ENCODE measurements around the gene GDPD4. TPM values are rescaled to one million over a fixed set of nuclear protein-coding genes. Genes with fewer than 3 reads are reported as not detected.

The GDPD4 gene
- total RNA-seq, 1 experiment from 2014 or later = not detected

DNA sequence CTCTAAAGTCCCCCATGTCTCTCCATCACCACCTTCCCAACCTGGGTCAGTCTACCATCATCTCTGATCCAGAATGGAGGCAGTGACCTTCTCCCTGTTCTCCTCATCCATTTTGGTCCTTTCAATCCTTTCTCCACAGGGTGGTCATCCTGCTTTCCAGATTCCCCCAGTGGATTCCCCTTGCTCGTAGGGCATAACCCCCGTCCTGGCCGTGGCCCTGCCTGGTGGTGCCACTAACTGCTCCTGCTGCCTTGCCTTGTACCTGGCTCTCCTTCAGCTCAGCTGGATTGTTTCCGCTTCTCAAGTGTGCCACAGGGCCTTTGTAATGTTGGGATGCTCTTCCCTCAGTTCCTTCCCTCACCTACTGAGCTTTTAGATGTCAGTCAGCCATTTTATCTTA is 91.8 kb downstream of the GDPD4 start:
- intact Hi-C loops (cut with micrococcal nuclease) = no loop called here
- no peak overlapping the region for H2AFZ ChIP-seq (ENCODE audit: low read length)
- TF ChIP-seq, protein P1, sequence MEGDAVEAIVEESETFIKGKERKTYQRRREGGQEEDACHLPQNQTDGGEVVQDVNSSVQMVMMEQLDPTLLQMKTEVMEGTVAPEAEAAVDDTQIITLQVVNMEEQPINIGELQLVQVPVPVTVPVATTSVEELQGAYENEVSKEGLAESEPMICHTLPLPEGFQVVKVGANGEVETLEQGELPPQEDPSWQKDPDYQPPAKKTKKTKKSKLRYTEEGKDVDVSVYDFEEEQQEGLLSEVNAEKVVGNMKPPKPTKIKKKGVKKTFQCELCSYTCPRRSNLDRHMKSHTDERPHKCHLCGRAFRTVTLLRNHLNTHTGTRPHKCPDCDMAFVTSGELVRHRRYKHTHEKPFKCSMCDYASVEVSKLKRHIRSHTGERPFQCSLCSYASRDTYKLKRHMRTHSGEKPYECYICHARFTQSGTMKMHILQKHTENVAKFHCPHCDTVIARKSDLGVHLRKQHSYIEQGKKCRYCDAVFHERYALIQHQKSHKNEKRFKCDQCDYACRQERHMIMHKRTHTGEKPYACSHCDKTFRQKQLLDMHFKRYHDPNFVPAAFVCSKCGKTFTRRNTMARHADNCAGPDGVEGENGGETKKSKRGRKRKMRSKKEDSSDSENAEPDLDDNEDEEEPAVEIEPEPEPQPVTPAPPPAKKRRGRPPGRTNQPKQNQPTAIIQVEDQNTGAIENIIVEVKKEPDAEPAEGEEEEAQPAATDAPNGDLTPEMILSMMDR (conservative IDR thresholded peaks at IDR 0.05; ENCODE audit: low read depth, low read length) = no peak
- TF ChIP-seq EZH2 (IDR thresholded peaks at IDR 0.05; ENCODE audit: low read length, unreplicated experiment) = no peak
- no peak for TF ChIP-seq EZH2phosphoT487 (IDR thresholded peaks at IDR 0.05; ENCODE audit: borderline replicate concordance, low read length)
- H3K27ac ChIP-seq (ENCODE audit: low read length) = no peak overlapping the region
- H3K4me2 ChIP-seq (ENCODE audit: low read length) = no peak overlapping the region
- H3F3A ChIP-seq (ENCODE audit: low read length, unreplicated experiment) = no peaks in the 10 kb centered on the region
- CTCF ChIA-PET = no interaction called here
- H3K9me3 ChIP-seq (ENCODE audit: low read length) = no peaks in the 10 kb centered on the region
- BruUV-seq (replicated peaks) = no TSS peak
- H3K36me3 ChIP-seq (ENCODE audit: low read depth, low read length) = no peaks in the 10 kb centered on the region
- H4K20me1 ChIP-seq (ENCODE audit: low read length) = no peaks in the 10 kb centered on the region
- ATAC-seq = no peak
- H3K9me2 ChIP-seq (replicated peaks; ENCODE audit: low read length) = no peaks in the 10 kb centered on the region
- H3K79me2 ChIP-seq (ENCODE audit: low read length) = no peaks in the 10 kb centered on the region
- POLR2A ChIA-PET (ENCODE audit: unreplicated experiment) = no interaction called here
- H3K4me1 ChIP-seq (ENCODE audit: insufficient read depth, low read length) = no peaks in the 10 kb centered on the region
- H3K27me3 ChIP-seq (ENCODE audit: low read length) = no peaks in the 10 kb centered on the region
- no peak for DNase-seq
- H3K9ac ChIP-seq (ENCODE audit: low read length) = no peak overlapping the region
- H3K4me3 ChIP-seq (ENCODE audit: low read length) = no peak overlapping the region

DNA sequence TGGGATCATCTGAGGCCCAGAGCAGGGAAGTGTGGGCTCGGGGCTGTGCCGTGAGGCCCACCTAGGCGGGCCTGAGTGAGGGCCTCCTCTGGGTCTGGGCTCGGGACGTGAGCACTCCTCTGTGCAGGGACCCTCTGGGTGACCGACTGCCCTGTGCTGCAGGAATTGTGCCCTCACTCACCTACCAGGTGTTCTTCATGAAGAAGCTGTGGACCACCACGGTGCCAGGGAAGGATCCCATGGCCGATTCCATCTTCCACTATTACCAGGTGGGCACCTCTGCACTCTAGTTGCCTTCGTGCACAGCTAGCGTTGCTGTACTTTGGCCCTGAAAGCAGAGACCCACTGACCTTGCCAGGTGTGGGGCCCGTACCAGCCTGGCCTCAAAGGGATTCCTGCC is 93.0 kb downstream of the GDPD4 start:
- Histone ChIP-seq H4K20me1 (ENCODE audit: low read length) (no peaks in the 10 kb centered on the region), H3K27ac (ENCODE audit: low read length) (no peak overlapping the region), H2AFZ (ENCODE audit: low read length) (no peak overlapping the region), H3K9me3 (ENCODE audit: low read length) (no peaks in the 10 kb centered on the region), H3K4me1 (ENCODE audit: insufficient read depth, low read length) (no peaks in the 10 kb centered on the region), H3K36me3 (ENCODE audit: low read depth, low read length) (no peaks in the 10 kb centered on the region), H3F3A (ENCODE audit: low read length, unreplicated experiment) (no peaks in the 10 kb centered on the region), H3K4me3 (ENCODE audit: low read length) (no peak overlapping the region), H3K79me2 (ENCODE audit: low read length) (no peaks in the 10 kb centered on the region), H3K4me2 (ENCODE audit: low read length) (no peak overlapping the region), H3K9me2 (replicated peaks; ENCODE audit: low read length) (no peaks in the 10 kb centered on the region), H3K27me3 (ENCODE audit: low read length) (no peaks in the 10 kb centered on the region), H3K9ac (ENCODE audit: low read length) (no peak overlapping the region)
- intact Hi-C loops (cut with micrococcal nuclease) = no loop called here
- no peak for DNase-seq
- no peak for ATAC-seq
- POLR2A ChIA-PET (ENCODE audit: unreplicated experiment) = interaction anchor here (0.5 kb wide), 1 partner anchor 1328 kb away, joined by 14 read pairs; no protein-coding TSS in a partner anchor
- TF ChIP-seq, protein P1 (conservative IDR thresholded peaks at IDR 0.05; ENCODE audit: low read depth, low read length) = no peak
- TF ChIP-seq EZH2phosphoT487 (IDR thresholded peaks at IDR 0.05; ENCODE audit: borderline replicate concordance, low read length) = no peak
- TF ChIP-seq EZH2 (IDR thresholded peaks at IDR 0.05; ENCODE audit: low read length, unreplicated experiment) = no peak
- BruUV-seq (replicated peaks) = no TSS peak
- CTCF ChIA-PET = no interaction called here

DNA sequence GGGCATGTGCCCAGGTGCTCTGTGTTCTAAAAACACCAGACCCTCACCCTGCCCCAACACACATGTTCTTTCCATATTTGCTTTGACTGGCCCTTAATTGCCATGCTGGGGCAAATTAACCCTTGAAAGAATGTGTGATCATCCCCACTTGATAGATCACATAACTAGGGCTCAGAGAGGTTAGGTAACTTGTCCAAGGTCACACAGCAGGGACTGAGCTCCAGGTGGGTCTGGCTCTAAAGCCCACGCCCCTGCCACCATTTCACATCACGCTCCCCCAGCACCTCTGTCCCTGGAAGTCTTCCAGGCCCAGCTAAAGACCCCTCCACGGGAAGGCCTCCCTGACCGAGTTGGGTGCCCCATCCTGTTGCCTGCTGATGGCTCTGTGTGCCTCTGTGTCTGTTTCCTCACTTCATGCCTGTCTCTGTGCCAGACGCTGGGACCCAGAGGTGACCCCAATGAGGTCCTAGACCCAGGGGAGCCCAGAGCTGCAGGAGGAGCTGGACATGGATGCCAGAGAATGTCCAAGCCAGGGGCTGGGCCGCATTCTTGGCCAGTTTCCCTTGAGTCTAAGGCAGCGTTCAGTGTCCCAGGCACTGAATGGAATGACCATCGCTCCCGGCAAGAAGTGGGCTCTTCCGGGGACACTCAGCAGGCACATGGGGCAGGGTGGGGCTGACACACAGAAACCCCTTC is 93.7 kb downstream of the GDPD4 start:
- Histone ChIP-seq H3K27ac (ENCODE audit: low read length) (no peak overlapping the region), H3K27me3 (ENCODE audit: low read length) (no peaks in the 10 kb centered on the region), H4K20me1 (ENCODE audit: low read length) (no peaks in the 10 kb centered on the region), H2AFZ (ENCODE audit: low read length) (no peak overlapping the region), H3K9me2 (replicated peaks; ENCODE audit: low read length) (no peaks in the 10 kb centered on the region), H3F3A (ENCODE audit: low read length, unreplicated experiment) (no peaks in the 10 kb centered on the region), H3K9ac (ENCODE audit: low read length) (no peak overlapping the region), H3K79me2 (ENCODE audit: low read length) (no peaks in the 10 kb centered on the region), H3K4me2 (ENCODE audit: low read length) (no peak overlapping the region), H3K36me3 (ENCODE audit: low read depth, low read length) (no peaks in the 10 kb centered on the region), H3K4me3 (ENCODE audit: low read length) (no peak overlapping the region), H3K4me1 (ENCODE audit: insufficient read depth, low read length) (no peaks in the 10 kb centered on the region), H3K9me3 (ENCODE audit: low read length) (no peaks in the 10 kb centered on the region)
- CTCF ChIA-PET = no interaction called here
- ATAC-seq (no peak), DNase-seq (no peak)
- no TSS peak for BruUV-seq (replicated peaks)
- intact Hi-C loops (cut with micrococcal nuclease) = no loop called here
- POLR2A ChIA-PET (ENCODE audit: unreplicated experiment) = no interaction called here
- TF ChIP-seq, protein P1 (conservative IDR thresholded peaks at IDR 0.05; ENCODE audit: low read depth, low read length) = no peak
- TF ChIP-seq EZH2 (IDR thresholded peaks at IDR 0.05; ENCODE audit: low read length, unreplicated experiment) = no peak
- no peak for TF ChIP-seq EZH2phosphoT487 (IDR thresholded peaks at IDR 0.05; ENCODE audit: borderline replicate concordance, low read length)

Data from PC-3 (cell line).